Left ventricle myocardium superior (tissue), 1 donor: Measurements from ENCODE around the gene SEC14L1. TPM values are rescaled to one million over a fixed set of nuclear protein-coding genes. Genes with fewer than 3 reads are reported as not detected.
A peak's percentile ranks its signal among the peaks of the same experiment; 100 is the strongest.
"Not testable (repeated sequence)": the region's sequence is repeated elsewhere in the genome, so short reads cannot be mapped to it uniquely, and the experiment has no call there.

Experiments
- ATAC-seq: fragments of 200-7000 bp; cut with Tn5 transposase; one replicate; pipeline ENCODE4 v1.9.1; 2020; ENCODE audit warnings: mild to moderate bottlenecking, moderate library complexity
- DNase-seq: peaks from one replicate; pipeline ENCODE4 v3.0.0-alpha.2; 2020
- intact Hi-C: fragments of 100-400 bp; cut with micrococcal nuclease; formaldehyde crosslinking; loops from one replicate; pipeline ENCODE4 v1.11.0; 2022
- total RNA-seq: library from RNA; stranded (reverse); fragmentation: NEBNext Ultra II Directional; extraction: Animal tissue kit (Norgen Biotek cat#: 25700); gene quantifications from one replicate; pipeline ENCODE4 v1.2.1, GENCODE V29; 2021
- donor health status: DM: no; HTN: yes; CAD: no; lungs with severe emphysema.

The SEC14L1 gene
- total RNA-seq, 1 donor from 2014 or later: 71.4 TPM

GRCh38 chr17:77132411-77133086, 8.2 kb upstream of the SEC14L1 start:
- intact Hi-C loops: no loop called here
- DNase-seq (no peak), ATAC-seq (no peak)

DNA sequence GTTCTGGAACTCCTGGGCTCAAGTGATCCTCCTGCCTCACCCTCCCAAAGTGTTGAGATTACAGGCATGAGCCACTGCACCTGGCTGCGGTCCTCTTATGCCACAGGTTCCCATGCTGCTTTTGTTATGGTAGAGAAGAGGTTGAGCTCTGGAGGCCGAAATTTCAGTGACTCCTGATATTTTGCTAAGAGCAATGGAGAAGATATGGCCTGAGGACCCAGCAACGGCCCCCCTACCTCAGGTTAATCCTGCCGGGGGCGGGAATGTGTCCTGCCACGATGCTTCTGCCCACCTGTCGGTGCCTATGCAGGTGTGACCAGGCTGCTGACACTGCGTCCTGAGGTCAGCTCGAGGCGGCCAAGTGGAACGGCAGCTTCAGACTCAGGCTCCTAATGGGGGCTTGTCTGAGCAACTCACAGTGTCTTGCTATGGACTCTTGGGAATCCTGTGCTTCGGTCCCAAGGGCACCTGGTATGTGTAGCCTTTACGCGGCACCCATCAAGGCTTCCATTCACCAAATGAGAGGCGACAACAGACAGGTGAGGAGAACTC, 7.6 kb upstream of the SEC14L1 start:
- intact Hi-C loops: no loop called here
- no peak for DNase-seq
- ATAC-seq: no peak

DNA sequence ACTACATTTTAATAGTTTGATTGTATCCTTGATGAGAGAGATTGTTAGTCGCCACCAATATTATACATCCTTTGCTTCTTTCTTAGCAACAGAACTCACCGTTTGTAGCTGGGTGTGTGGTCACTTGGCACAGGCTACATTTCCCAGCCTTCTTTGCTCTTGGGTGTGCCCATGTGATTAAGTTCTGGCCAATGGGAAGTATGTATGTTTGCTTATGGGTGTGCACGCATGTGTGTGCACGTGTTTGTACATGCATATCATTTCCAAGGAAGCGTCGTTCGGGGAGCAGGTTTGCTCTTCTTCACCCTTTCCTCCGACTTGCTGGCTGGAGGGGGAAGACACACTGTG, 4.4 kb upstream of the SEC14L1 start:
- ATAC-seq (no peak), DNase-seq (no peak)
- intact Hi-C loops: no loop called here

DNA sequence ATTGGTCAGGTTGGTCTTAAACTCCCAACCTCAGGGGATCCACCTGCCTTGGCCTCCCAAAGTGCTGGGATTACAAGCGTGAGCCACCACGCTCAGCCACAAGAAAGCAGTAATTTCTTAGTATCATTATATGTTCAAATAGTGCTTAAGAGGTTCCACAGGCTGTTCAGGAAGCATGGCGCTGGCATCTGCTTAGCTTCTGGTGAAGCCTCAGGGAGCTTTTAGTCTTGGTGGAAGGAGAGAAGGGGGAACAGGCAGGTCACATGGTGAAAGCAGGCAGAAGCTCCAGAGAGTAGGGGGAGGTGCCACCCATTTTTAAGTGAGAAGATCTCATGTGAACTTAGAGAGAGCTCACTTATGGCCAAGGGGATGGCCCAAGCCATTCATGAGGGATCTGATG, 3.7 kb upstream of the SEC14L1 start:
- ATAC-seq (no peak), DNase-seq (no peak)
- intact Hi-C loops: no loop called here

DNA sequence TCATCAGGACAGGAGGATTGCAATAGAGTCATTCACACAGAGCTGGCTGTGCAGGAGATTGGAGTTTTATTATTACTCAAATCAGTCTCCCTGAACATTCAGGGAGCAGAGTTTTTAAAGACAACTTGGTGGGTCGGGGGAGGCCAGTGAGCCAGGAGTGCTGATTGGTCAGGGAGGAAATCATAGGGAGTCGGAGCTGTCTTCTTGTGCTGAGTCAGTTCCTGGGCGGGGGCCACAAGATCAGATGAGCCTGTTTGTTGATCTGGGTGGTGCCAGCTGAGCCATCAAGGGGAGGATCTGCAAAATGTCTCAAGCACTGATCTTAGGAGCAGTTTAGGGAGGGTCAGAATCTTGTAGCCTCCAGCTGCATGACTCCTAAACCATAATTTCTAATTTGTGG, 2.9 kb upstream of the SEC14L1 start:
- ATAC-seq, intact Hi-C loops: not testable (repeated sequence)
- DNase-seq: peak; percentile 49

GRCh38 chr17:77140166-77140877, 447 bp upstream of the SEC14L1 start:
- ATAC-seq (peak; percentile 98), DNase-seq (peak; percentile 100)
- intact Hi-C loops: loop anchor here (10.0 kb wide), 1 partner anchor 46 kb away; no protein-coding TSS in a partner anchor

DNA sequence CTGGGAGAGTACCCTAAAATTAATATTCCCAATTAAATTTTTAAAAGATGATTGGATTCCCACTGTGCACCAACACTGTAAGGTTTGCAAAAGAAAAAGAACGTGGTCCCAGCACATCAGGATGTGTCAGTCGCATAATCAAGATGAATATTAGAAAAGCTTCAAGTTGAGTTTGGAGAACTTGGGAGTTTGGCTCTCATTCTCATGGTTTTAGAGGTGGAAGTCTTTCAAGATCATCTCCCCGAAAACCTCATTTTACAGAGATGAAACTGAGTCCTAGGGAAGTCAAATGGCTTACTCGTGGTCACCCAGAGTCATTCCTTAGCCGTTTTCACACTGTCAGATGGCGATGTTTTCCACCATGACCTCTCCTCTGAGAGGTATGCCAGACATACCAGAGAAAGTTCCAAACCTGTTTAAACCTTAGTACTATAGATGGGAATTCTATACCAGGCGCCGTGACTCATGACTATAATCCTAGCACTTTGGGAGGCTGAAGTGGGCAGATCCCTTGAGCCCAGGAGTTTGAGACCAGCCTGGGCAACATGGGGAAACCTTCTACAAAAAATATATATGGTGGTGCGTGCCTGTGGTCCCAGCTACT, 1.2 kb downstream of the SEC14L1 start:
- intact Hi-C loops: loop anchor here (10.0 kb wide), 1 partner anchor 47 kb away; no protein-coding TSS in a partner anchor
- no peak for ATAC-seq
- no peak for DNase-seq

DNA sequence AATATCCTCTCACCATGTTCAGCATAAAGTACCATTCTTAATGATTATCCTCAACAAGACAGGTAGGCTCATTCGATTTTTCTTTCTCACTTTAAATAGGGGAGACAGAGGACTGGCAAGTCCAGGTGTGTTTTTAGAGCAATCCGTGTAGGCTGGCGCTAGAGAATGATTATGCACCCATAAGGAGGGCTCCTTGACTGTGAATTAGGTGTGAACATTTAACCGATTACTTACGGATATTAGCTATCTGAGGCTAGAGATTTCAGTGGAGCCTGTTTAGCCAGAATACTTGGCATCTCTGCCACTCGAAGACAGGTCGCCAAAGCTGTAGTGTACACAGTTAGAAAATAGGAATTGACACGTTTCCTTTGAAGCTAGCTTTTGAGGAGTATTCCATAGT, 1.9 kb downstream of the SEC14L1 start:
- DNase-seq: no peak
- ATAC-seq: no peak
- intact Hi-C loops: loop anchor here (10.0 kb wide), 1 partner anchor 48 kb away; no protein-coding TSS in a partner anchor

GRCh38 chr17:77143306-77143705, 2.5 kb downstream of the SEC14L1 start:
- no peak for ATAC-seq
- intact Hi-C loops: loop anchor here (10.0 kb wide), 1 partner anchor 49 kb away; no protein-coding TSS in a partner anchor
- DNase-seq: no peak

DNA sequence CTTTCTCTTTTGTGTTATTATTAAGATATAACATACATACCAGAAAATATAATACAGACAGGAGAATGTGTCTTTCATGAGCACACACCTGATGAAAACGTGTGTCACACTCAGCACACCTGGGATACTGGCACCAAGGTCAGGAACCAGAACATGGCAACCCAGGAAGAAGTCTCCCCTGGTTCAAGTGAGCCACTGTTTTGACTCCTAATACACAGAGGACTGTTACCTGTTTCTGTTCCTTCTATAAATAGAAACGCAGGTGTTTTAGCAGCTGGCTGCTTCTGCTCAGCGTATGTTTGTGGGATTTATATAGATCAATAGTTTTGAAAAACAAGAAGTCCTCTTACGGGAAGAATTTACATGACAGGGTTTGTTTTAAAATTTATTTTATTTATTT, 3.5 kb downstream of the SEC14L1 start:
- ATAC-seq (no peak), DNase-seq (no peak)
- intact Hi-C loops: loop anchor here (10.0 kb wide), 1 partner anchor 49 kb away; no protein-coding TSS in a partner anchor

- ATAC-seq (no peak), DNase-seq (no peak)
- intact Hi-C loops: loop anchor here (10.0 kb wide), 1 partner anchor 50 kb away; no protein-coding TSS in a partner anchor
Observed at GRCh38 chr17:77145224-77145611, 4.4 kb downstream of the SEC14L1 start.

DNA sequence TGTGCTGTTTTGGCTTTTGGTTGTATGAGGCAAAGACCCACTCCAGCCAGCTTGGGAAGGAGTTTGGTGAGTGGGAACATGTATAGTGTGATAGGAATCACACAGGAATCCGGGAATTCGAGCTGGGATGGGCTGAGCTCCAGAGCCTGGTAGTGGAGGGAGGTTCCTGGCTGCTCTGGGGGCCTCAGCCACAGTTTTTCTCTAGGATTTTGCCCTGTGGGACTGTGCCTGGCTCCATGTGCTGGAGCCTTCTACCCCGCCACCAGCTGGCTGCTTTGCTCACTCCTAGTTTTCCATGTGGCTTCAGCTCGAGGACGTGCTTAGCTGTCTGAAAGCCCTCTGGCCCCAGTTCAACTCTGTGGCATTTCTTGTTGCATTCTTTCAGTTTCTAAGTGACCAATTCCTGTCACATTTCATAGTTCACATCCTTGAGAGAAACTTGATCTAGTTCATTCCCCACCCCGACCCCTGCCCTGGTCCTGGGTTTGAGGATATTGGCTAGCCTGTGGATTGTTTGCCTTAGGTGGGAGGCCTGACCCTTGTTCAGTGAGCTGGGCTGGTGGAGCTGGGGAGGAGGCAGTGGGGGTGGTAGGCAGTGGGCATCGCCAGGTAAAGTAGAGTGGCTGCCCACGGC, 5.0 kb downstream of the SEC14L1 start:
- ATAC-seq (peak; percentile 48), DNase-seq (peak; percentile 68)
- intact Hi-C loops: loop anchor here (10.0 kb wide), 1 partner anchor 51 kb away; no protein-coding TSS in a partner anchor

DNA sequence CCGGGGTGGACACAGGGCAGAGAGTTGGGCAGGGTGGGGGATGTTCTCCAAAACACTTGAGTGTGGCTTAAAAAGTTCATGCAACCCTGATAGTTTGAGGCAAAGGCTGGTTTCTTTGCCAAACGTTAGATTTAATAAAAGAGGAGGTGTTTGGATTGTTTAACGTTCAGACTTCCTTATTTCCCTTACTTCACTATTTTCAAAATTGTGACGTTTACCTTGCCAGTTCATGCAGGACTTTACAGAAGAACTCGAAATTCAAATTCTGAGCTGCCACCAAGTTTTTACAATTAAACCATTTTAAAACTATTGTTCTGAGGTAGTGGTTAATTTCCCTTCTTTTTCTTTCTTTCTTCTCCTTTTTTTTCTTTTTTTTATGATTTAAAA, 5.5 kb downstream of the SEC14L1 start:
- intact Hi-C loops: loop anchor here (10.0 kb wide), 1 partner anchor 51 kb away; no protein-coding TSS in a partner anchor
- ATAC-seq (no peak), DNase-seq (no peak)

GRCh38 chr17:77146882-77147281, 6.1 kb downstream of the SEC14L1 start:
- ATAC-seq: peak; percentile 32
- intact Hi-C loops: loop anchor here (10.0 kb wide), 1 partner anchor 52 kb away; no protein-coding TSS in a partner anchor
- DNase-seq: peak; percentile 55

- ATAC-seq: no peak
Observed at GRCh38 chr17:77147357-77147801, 6.6 kb downstream of the SEC14L1 start.

DNA sequence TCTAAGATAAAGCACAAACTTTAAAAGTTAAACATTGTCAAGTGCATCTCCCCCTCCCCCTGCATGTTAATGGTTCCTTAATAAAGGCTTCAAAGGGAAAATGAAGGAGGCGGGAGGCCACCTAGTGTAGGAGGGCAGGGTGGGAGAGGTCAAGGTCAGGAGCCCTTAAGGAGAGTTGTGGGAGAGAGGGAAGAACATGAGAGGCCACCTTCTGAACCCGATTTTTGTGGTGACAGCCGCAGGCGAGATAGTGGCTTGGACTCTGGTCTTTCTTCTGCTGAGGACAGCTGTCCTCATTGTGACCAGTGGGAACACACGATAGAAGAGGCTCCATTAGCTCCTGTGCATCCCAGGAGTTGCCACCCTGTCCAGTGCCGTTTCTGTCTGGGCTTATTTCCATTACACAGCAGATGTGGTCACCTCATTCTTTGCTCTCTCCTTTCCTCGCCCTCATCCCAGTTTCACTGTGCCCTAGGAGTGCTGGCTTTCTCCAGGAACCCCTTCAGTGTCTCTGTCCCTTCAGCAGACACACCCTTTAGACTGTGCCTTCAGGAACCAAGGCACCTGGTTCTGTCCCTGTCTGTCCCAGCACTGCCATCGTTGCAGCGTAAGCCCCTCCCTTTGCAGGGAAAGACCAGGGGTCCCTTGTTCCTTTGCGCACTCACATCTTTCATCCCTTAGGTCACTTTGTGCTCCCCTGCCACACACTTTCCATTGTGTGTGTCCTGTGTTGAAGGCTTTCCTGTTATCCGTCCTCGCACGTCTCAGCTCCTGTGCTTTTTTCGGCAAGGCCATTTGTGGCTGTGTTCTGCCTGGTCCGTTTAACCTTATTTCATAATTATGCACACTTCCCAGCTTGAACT, 7.5 kb downstream of the SEC14L1 start:
- intact Hi-C loops: loop anchor here (10.0 kb wide), 1 partner anchor 54 kb away; no protein-coding TSS in a partner anchor

More at GRCh38 chr17:77147357-77147801, 6.6 kb downstream of the SEC14L1 start:
- intact Hi-C loops: loop anchor here (10.0 kb wide), 1 partner anchor 53 kb away; no protein-coding TSS in a partner anchor
- no peak for DNase-seq

DNA sequence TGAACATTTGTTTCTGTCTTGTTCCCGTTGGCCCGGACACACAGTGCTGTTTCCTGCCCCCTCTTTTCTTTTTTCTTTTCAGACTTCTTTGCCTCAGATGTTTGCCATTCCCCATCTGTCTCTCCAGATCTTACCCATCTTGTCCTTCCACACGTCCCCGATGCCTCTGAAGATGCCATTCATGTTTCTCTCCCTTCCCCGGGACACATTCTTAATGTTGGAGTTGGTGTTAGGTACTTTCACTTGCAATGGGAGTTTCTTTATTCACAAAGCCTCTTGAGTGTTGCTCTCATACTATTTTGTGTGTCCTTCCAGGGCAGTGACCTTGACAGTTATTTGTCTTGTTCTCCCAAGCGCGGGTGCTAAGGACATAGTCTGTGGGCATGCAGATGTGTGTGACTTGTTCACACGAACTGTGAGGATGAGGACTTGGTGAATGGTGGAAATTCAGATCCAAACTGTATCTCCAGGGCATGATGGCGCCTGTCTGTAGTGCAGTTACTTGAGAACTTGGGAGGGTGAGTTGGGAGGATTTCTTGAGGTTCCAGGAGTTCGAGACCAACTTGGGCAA, 8.3 kb downstream of the SEC14L1 start:
- intact Hi-C loops: loop anchor here (10.0 kb wide), 1 partner anchor 54 kb away; no protein-coding TSS in a partner anchor
- no peak for ATAC-seq
- no peak for DNase-seq

More for the DNA sequence above, 7.5 kb downstream of the SEC14L1 start:
- DNase-seq (no peak), ATAC-seq (peak; percentile 4)

- intact Hi-C loops: no loop called here
- no peak for ATAC-seq
Observed at GRCh38 chr17:77150196-77150595, 9.4 kb downstream of the SEC14L1 start.

More at GRCh38 chr17:77150196-77150595, 9.4 kb downstream of the SEC14L1 start:
- no peak for DNase-seq
